Liver (tissue), 9 donors: ENCODE data around the gene TIAM1. TPM values are rescaled to one million over a fixed set of nuclear protein-coding genes. Genes with fewer than 3 reads are reported as not detected.

Source experiments
- DNase-seq: peaks from one replicate; pipeline ENCODE4 v3.0.0-alpha.2; 2017; ENCODE audit warnings: low spot score
- H3K27ac ChIP-seq, 2 donors: one replicate each; pipeline ENCODE4 v1.7.0; 2013; ENCODE audit warnings: inconsistent platforms in 2 of 2, low read length in 2 of 2, control low read depth in 1 of 2, low read depth in 1 of 2, mild to moderate bottlenecking in 1 of 2
- H3K27me3 ChIP-seq, 4 donors: one replicate each; pipeline versions ENCODE4 v1.6.1 to v1.7.0; 2013; ENCODE audit warnings: low read length in 3 of 4, inconsistent platforms in 1 of 4, mild to moderate bottlenecking in 1 of 4, moderate library complexity in 1 of 4; ENCODE audit not compliant: control insufficient read depth in 4 of 4, insufficient read depth in 4 of 4
- H3K36me3 ChIP-seq, 4 donors: one replicate each; pipeline versions ENCODE4 v1.6.1 to v1.7.0; 2013; ENCODE audit warnings: low read length in 3 of 4, mild to moderate bottlenecking in 3 of 4, low read depth in 1 of 4, moderate library complexity in 1 of 4; ENCODE audit not compliant: control insufficient read depth in 4 of 4, insufficient read depth in 3 of 4
- H3K4me1 ChIP-seq, 4 donors: one replicate each; pipeline versions ENCODE4 v1.6.1 to v1.7.0; 2013; ENCODE audit warnings: low read length in 3 of 4, mild to moderate bottlenecking in 3 of 4, moderate library complexity in 1 of 4; ENCODE audit not compliant: control insufficient read depth in 4 of 4, insufficient read depth in 4 of 4
- H3K4me3 ChIP-seq, 3 donors: one replicate each; pipeline versions ENCODE4 v1.6.1 to v1.7.0; 2013; ENCODE audit warnings: low read length in 3 of 3, control low read depth in 1 of 3, low read depth in 1 of 3, mild to moderate bottlenecking in 1 of 3
- H3K9ac ChIP-seq, 2 donors: one replicate each; pipeline ENCODE4 v1.7.0; 2013; ENCODE audit warnings: low read length in 2 of 2, mild to moderate bottlenecking in 2 of 2, moderate library complexity in 2 of 2, control low read depth in 1 of 2, low read depth in 1 of 2
- H3K9me3 ChIP-seq, 4 donors: one replicate each; pipeline versions ENCODE4 v1.6.1 to v1.7.0; 2013; ENCODE audit warnings: low read length in 3 of 4; ENCODE audit not compliant: control insufficient read depth in 4 of 4
- ATF3 ChIP-seq: IDR thresholded peaks from 2 replicates; pipeline ENCODE4 v1.6.1; 2016; ENCODE audit warnings: antibody characterized with exemption
- CTCF ChIP-seq: fragments of 150-350 bp; IDR thresholded peaks from 2 replicates; pipeline ENCODE4 v1.5.1; 2017; ENCODE audit warnings: improper control_type of control experiment, low read depth, low read length; ENCODE audit not compliant: missing input control
- EGR1 ChIP-seq, 2 donors: IDR thresholded peaks; 2 replicates each; pipeline ENCODE4 v1.6.1; 2016 to 2018; ENCODE audit warnings: antibody characterized with exemption in 2 of 2, low read depth in 2 of 2
- FOXA1 ChIP-seq: IDR thresholded peaks from 2 replicates; pipeline ENCODE4 v1.6.1; 2016; ENCODE audit warnings: antibody characterized with exemption
- FOXA2 ChIP-seq: IDR thresholded peaks from 2 replicates; pipeline ENCODE4 v1.6.1; 2016; ENCODE audit warnings: antibody characterized with exemption
- GABPA ChIP-seq, 2 donors: IDR thresholded peaks in 1 of 2; conservative IDR thresholded peaks in 1 of 2; 2 replicates each; pipeline ENCODE4 v1.6.1; 2016; ENCODE audit warnings: antibody characterized with exemption in 2 of 2, mild to moderate bottlenecking in 1 of 2, moderate library complexity in 1 of 2
- HNF4A ChIP-seq, 2 donors: conservative IDR thresholded peaks; 2 replicates each; pipeline ENCODE4 v1.6.1; 2016; ENCODE audit warnings: antibody characterized with exemption in 2 of 2, mild to moderate bottlenecking in 2 of 2
- HNF4G ChIP-seq: IDR thresholded peaks from 2 replicates; pipeline ENCODE4 v1.6.1; 2016; ENCODE audit warnings: antibody characterized with exemption
- JUND ChIP-seq, 2 donors: IDR thresholded peaks; 2 replicates each; pipeline ENCODE4 v1.6.1; 2016; ENCODE audit warnings: antibody characterized with exemption in 2 of 2
- NR2F2 ChIP-seq: IDR thresholded peaks from 2 replicates; pipeline ENCODE4 v1.6.1; 2016; ENCODE audit warnings: antibody characterized with exemption
- RAD21 ChIP-seq, 2 donors: IDR thresholded peaks; 2 replicates each; pipeline ENCODE4 v1.6.1; 2016; ENCODE audit warnings: antibody characterized with exemption in 2 of 2, mild to moderate bottlenecking in 2 of 2
- REST ChIP-seq: IDR thresholded peaks from 2 replicates; pipeline ENCODE4 v1.6.1; 2016; ENCODE audit warnings: antibody characterized with exemption, mild to moderate bottlenecking
- RXRA ChIP-seq, 2 donors: IDR thresholded peaks; 2 replicates each; pipeline ENCODE4 v1.6.1; 2017 to 2018; ENCODE audit warnings: antibody characterized with exemption in 2 of 2, mild to moderate bottlenecking in 1 of 2
- SP1 ChIP-seq: IDR thresholded peaks from 2 replicates; pipeline ENCODE4 v1.6.1; 2018; ENCODE audit warnings: antibody characterized with exemption, mild to moderate bottlenecking
- TAF1 ChIP-seq: conservative IDR thresholded peaks from 2 replicates; pipeline ENCODE4 v1.6.1; 2016; ENCODE audit warnings: antibody characterized with exemption, mild to moderate bottlenecking
- YY1 ChIP-seq: IDR thresholded peaks from 2 replicates; pipeline ENCODE4 v1.6.1; 2016; ENCODE audit warnings: antibody characterized with exemption, mild to moderate bottlenecking
- WGBS: extraction: QIAGEN DNeasy Blood & Tissue Kit; methylation state at CpG from one replicate; pipeline ENCODE4 v1.1.7; 2013; 5-methylcytosine and 5-hydroxymethylcytosine counted together
- polyA plus RNA-seq, 2 donors: library from polyadenylated mRNA; stranded (reverse) in 1 of 2; unstranded in 1 of 2; fragments of 200-250 nt in 1 of 2; fragments of >200 nt in 1 of 2; fragmentation: Nextera tagmentation in 1 of 2; extraction: Ambion mirVana in 1 of 2; gene quantifications; one replicate each; pipeline versions ENCODE4 v1.2.1 to v1.2.3, GENCODE V29; 2013 to 2015
- total RNA-seq, 2 donors: library from RNA; depleted of rRNA; stranded (reverse); fragments of >200 nt; gene quantifications; one replicate each; pipeline ENCODE4 v1.2.3, GENCODE V29; 2014
- TF ChIP-seq, protein P1 (sequence below): IDR thresholded peaks from 2 replicates; pipeline ENCODE4 v1.6.1; 2016; ENCODE audit warnings: antibody characterized with exemption
- TF ChIP-seq, protein P2 (sequence below): IDR thresholded peaks from 2 replicates; pipeline ENCODE4 v1.6.1; 2016; ENCODE audit warnings: antibody characterized with exemption
- donor health status: healthy.
- donor health status: healthy.
- donor health status: healthy.
- donor health status: healthy.
- donor health status: healthy.

Gene TIAM1
- total and polyA plus RNA-seq, 4 donors, result 3.0 to 7.4 (median 4.8) TPM

GRCh38 chr21:31111093-31111492, 233.0 kb downstream of the TIAM1 start:
- H3K36me3 ChIP-seq, result no peaks in the 10 kb centered on the region
- no peak overlapping the region for H3K4me3 ChIP-seq
- WGBS, result 81% methylated on average over 6 of the region's 6 CpGs
- H3K9ac ChIP-seq, result no peak overlapping the region
- no peaks in the 10 kb centered on the region for H3K27me3 ChIP-seq
- no peaks in the 10 kb centered on the region for H3K9me3 ChIP-seq
- no peak for DNase-seq
- no peak for TF ChIP-seq NR2F2
- TF ChIP-seq, protein P1, sequence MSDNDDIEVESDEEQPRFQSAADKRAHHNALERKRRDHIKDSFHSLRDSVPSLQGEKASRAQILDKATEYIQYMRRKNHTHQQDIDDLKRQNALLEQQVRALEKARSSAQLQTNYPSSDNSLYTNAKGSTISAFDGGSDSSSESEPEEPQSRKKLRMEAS, result no peak
- no peak for TF ChIP-seq GABPA (IDR thresholded peaks at IDR 0.05 in 1 of 2, conservative IDR thresholded peaks at IDR 0.05 in 1 of 2)
- TF ChIP-seq FOXA2, result no peak
- no peak for TF ChIP-seq JUND (IDR thresholded peaks at IDR 0.05)
- no peak for TF ChIP-seq HNF4G
- TF ChIP-seq TAF1, result no peak
- no peak for TF ChIP-seq EGR1 (IDR thresholded peaks at IDR 0.05; ENCODE audit: low read depth in 2 of 2)
- TF ChIP-seq HNF4A (conservative IDR thresholded peaks at IDR 0.05), result no peak
- TF ChIP-seq YY1, result no peak
- no peak for TF ChIP-seq ATF3
- TF ChIP-seq FOXA1, result no peak
- TF ChIP-seq CTCF, result no peak
- TF ChIP-seq, protein P2, sequence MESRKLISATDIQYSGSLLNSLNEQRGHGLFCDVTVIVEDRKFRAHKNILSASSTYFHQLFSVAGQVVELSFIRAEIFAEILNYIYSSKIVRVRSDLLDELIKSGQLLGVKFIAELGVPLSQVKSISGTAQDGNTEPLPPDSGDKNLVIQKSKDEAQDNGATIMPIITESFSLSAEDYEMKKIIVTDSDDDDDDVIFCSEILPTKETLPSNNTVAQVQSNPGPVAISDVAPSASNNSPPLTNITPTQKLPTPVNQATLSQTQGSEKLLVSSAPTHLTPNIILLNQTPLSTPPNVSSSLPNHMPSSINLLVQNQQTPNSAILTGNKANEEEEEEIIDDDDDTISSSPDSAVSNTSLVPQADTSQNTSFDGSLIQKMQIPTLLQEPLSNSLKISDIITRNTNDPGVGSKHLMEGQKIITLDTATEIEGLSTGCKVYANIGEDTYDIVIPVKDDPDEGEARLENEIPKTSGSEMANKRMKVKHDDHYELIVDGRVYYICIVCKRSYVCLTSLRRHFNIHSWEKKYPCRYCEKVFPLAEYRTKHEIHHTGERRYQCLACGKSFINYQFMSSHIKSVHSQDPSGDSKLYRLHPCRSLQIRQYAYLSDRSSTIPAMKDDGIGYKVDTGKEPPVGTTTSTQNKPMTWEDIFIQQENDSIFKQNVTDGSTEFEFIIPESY, result no peak
- no peak for TF ChIP-seq REST
- no peak for TF ChIP-seq RXRA (IDR thresholded peaks at IDR 0.05)
- TF ChIP-seq RAD21 (IDR thresholded peaks at IDR 0.05), result no peak
- TF ChIP-seq SP1, result no peak
- no peak overlapping the region for H3K27ac ChIP-seq
- H3K4me1 ChIP-seq, result no peaks in the 10 kb centered on the region
